Gastrocnemius medialis (tissue), 4 donors: Measurements from ENCODE around the gene DPEP3. TPM values are rescaled to one million over a fixed set of nuclear protein-coding genes. Genes with fewer than 3 reads are reported as not detected.
A peak's percentile ranks its signal among the peaks of the same experiment; 100 is the strongest.
"Not testable (repeated sequence)": the region's sequence is repeated elsewhere in the genome, so short reads cannot be mapped to it uniquely, and the experiment has no call there.

Experiments
- ATAC-seq, 2 donors: fragments of 150-250 bp; one replicate each; pipeline ENCODE4 v1.9.1; 2016
- DNase-seq, 2 donors: peaks; one replicate each; pipeline ENCODE4 v3.0.0-alpha.2; 2019
- H3K27ac ChIP-seq, 4 donors: fragments of 200-600 bp; sonication (generic); 1 replicate in 1 of 4; 2 replicates in 3 of 4; pipeline ENCODE4 v1.5.1; 2016 to 2018; ENCODE audit warnings: mild to moderate bottlenecking in 2 of 4, moderate library complexity in 1 of 4
- H3K27me3 ChIP-seq, 3 donors: fragments of 200-600 bp; sonication (generic) in 2 of 3; 1 replicate in 1 of 3; 2 replicates in 2 of 3; pipeline versions ENCODE4 v1.5.1 to v1.6.0; 2016 to 2019; ENCODE audit warnings: mild to moderate bottlenecking in 1 of 3, moderate library complexity in 1 of 3
- H3K36me3 ChIP-seq, 2 donors: fragments of 200-600 bp; sonication (generic) in 1 of 2; one replicate each; pipeline ENCODE4 v1.5.1; 2017 to 2018
- H3K4me1 ChIP-seq, 2 donors: fragments of 200-600 bp; sonication (generic) in 1 of 2; one replicate each; pipeline ENCODE4 v1.5.1; 2016 to 2017; ENCODE audit warnings: mild to moderate bottlenecking in 2 of 2
- H3K4me3 ChIP-seq, 4 donors: fragments of 200-600 bp; sonication (generic) in 3 of 4; 1 replicate in 1 of 4; 2 replicates in 3 of 4; pipeline ENCODE4 v1.5.1; 2016 to 2019; ENCODE audit warnings: mild to moderate bottlenecking in 2 of 4
- H3K9me3 ChIP-seq, 3 donors: fragments of 200-600 bp; sonication (generic) in 2 of 3; 1 replicate in 1 of 3; 2 replicates in 2 of 3; pipeline ENCODE4 v1.5.1; 2016 to 2019
- CTCF ChIP-seq, 5 experiments: fragments of 450-650 bp in 3 of 5; fragments of 200-600 bp in 2 of 5; sonication (generic) in 2 of 5; IDR thresholded peaks in 4 of 5; conservative IDR thresholded peaks in 1 of 5; 1 replicate in 4 of 5; 2 replicates in 1 of 5; pipeline ENCODE4 v1.5.1; 2016 to 2019; ENCODE audit warnings: antibody characterized with exemption in 5 of 5, mild to moderate bottlenecking in 3 of 5, moderate library complexity in 3 of 5
- POLR2A ChIP-seq, 2 donors: fragments of 450-650 bp; IDR thresholded peaks; one replicate each; pipeline ENCODE4 v1.6.1; 2017; ENCODE audit warnings: antibody characterized with exemption in 2 of 2, mild to moderate bottlenecking in 2 of 2, moderate library complexity in 2 of 2
- in situ Hi-C, 4 donors: fragments of 200-750 bp; cut with MboI; loops; one replicate each; pipeline versions ENCODE4 v1.15.0 to v1.8.0; 2017; ENCODE audit warnings: low sequenced_read_pairs in 4 of 4
- intact Hi-C: fragments of 100-400 bp; cut with DNase I; formaldehyde crosslinking; loops from one replicate; pipeline ENCODE4 v1.15.1; 2023; ENCODE audit warnings: low total_unique reads
- total RNA-seq, 4 donors: library from RNA; depleted of rRNA; stranded (reverse); fragments of >200 nt; gene quantifications; one replicate each; pipeline versions ENCODE4 v1.1.0 to v1.2.3, GENCODE V29; 2016

DPEP3 gene
- total RNA-seq, 4 donors from 2014 or later, result not detected

DNA sequence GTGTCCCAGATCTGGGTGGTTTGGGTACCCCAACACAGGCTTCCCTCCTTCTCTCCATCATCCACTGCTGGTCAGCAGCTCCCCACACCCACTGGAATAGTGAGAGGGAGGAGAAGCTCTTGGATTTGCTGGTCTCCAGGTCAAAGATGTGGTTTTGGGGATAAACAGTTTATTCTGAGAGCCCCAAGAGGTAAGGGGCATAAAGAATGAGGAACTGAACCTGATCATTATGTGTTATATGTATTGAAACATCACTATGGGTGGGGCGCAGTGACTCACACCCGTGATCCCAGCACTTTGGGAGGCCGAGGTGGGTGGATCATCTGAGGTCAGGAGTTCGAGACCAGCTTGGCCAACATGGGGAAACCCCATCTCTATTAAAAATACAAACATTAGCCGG is 15.1 kb upstream of the DPEP3 start:
- H3K9me3 ChIP-seq, result no peaks in the 10 kb centered on the region
- H3K4me3 ChIP-seq, result no peak overlapping the region
- H3K4me1 ChIP-seq, result peaks cover 8 to 14% of the 10 kb centered on the region in 2 donors
- no peak overlapping the region for H3K27ac ChIP-seq
- DNase-seq (no peak), ATAC-seq (no peak)
- intact Hi-C loops (no loop called here), in situ Hi-C loops (loop anchor here in 1 of 4 donors (10.0 kb wide), 1 partner anchor 49 kb away; no protein-coding TSS in a partner anchor)
- H3K27me3 ChIP-seq, result no peaks in the 10 kb centered on the region
- TF ChIP-seq POLR2A (IDR thresholded peaks at IDR 0.05), result no peak
- TF ChIP-seq CTCF (IDR thresholded peaks at IDR 0.05 in 4 of 5, conservative IDR thresholded peaks at IDR 0.05 in 1 of 5), result no peak
- H3K36me3 ChIP-seq, result no peaks in the 10 kb centered on the region

DNA sequence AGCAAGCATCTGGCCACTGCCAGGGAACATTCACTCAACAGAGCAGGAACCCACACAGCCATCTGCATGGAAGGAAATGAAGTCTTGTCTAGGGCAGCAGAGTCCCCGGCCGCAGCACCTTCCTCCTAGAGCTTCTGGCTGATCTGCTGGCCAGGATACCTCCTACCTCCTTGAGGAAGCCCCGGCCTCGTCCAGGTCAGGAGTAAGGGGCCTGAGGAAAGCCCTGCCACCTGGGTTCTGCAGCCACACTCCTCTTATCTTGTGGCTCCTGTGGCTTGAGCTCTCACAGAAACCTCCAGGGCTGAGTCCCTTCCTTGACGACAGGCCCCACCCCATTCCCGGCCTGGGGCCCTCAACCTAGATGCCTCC is 13.7 kb upstream of the DPEP3 start:
- DNase-seq, ATAC-seq, H3K9me3 ChIP-seq, H3K36me3 ChIP-seq, H3K27me3 ChIP-seq, H3K4me3 ChIP-seq, intact Hi-C loops: not testable (repeated sequence)
- in situ Hi-C loops, result loop anchor here in 2 of 4 donors (5.0 to 10.0 kb wide), 2 partner anchors 51 to 53 kb away; no protein-coding TSS in a partner anchor
- peak overlapping the region; percentile 78 to 83 (median 80) for H3K27ac ChIP-seq
- H3K4me1 ChIP-seq, result peaks cover 18 to 28% of the 10 kb centered on the region in 2 donors

- Histone ChIP-seq H3K27me3 (no peaks in the 10 kb centered on the region), H3K27ac (peak overlapping the region; percentile 78 to 83 (median 80)), H3K4me3 (peak overlapping the region; percentile 43 to 59 (median 50)), H3K9me3 (no peaks in the 10 kb centered on the region), H3K36me3 (no peaks in the 10 kb centered on the region), H3K4me1 (peaks cover 24 to 34% of the 10 kb centered on the region in 2 donors)
- intact Hi-C loops (loop anchor here (1.0 to 2.0 kb wide), 3 partner anchors 47 to 235 kb away; no protein-coding TSS in a partner anchor), in situ Hi-C loops (loop anchor here in 2 of 4 donors (5.0 to 10.0 kb wide), 2 partner anchors 51 to 54 kb away; no protein-coding TSS in a partner anchor)
- ATAC-seq, result peak; percentile 73 to 74
- TF ChIP-seq POLR2A (IDR thresholded peaks at IDR 0.05), result peak; percentile 39 to 44
- peak; percentile 97 to 100 (median 100) for TF ChIP-seq CTCF (IDR thresholded peaks at IDR 0.05 in 4 of 5, conservative IDR thresholded peaks at IDR 0.05 in 1 of 5)
- DNase-seq, result peak; percentile 62 to 77
Observed at GRCh38 chr16:67993207-67994039, 13.1 kb upstream of the DPEP3 start.

DNA sequence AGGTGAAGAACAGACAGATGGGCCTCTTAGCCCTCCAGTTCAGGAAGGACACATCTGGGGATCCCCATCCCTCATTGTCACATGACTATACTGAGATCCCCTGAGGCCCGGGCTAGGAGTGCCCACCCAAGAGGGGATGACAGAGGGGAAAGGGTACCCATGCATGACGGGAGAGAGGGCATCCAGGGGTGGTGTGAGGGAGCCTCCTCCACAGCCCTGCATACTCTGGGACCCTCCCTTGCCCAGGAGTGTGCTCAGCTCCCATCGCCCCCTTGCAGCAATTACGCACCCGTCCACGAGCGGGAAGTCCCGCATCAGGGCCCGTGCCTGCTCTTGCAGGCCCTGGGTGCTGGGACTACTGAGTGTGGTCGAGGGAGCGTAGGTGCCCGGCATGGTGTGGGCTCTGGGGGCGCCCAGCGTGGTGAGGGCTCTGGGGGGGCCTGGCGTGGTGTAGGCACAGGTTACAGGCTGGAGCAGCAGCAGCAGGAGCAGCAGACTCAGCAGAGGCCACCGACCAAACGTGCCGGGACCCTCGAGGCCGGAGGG is 12.4 kb upstream of the DPEP3 start:
- Histone ChIP-seq H3K4me3 (peak overlapping the region in 2 of 4 donors; percentile 47 to 52), H3K27ac (peak overlapping the region; percentile 78 to 83 (median 80)), H3K4me1 (peaks cover 31 to 41% of the 10 kb centered on the region in 2 donors), H3K27me3 (no peaks in the 10 kb centered on the region), H3K36me3 (no peaks in the 10 kb centered on the region), H3K9me3 (no peaks in the 10 kb centered on the region)
- TF ChIP-seq CTCF (IDR thresholded peaks at IDR 0.05 in 4 of 5, conservative IDR thresholded peaks at IDR 0.05 in 1 of 5) (no peak), POLR2A (IDR thresholded peaks at IDR 0.05) (no peak)
- no peak for ATAC-seq
- intact Hi-C loops (loop anchor here (1.0 to 2.0 kb wide), 3 partner anchors 48 to 236 kb away; no protein-coding TSS in a partner anchor), in situ Hi-C loops (loop anchor here in 2 of 4 donors (5.0 to 10.0 kb wide), 2 partner anchors 52 to 55 kb away; no protein-coding TSS in a partner anchor)
- DNase-seq, result no peak

DNA sequence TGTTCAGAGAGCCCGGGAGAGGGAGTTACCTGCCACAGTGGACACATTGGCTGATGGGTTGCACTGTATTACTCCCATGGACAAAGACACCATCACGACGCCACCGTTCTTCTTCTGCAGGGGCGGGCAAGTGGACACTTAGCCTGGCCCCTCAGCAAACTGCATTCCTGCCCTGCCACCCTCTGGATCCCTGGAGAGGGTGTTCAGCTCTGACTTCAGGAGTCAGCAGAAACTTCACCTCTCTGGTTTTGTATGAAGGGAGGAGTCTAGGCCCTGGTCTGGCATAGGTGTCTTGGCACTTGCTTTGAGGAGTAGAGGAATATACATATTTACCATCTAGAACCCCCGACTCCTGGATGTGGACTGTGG is 9.7 kb upstream of the DPEP3 start:
- no peaks in the 10 kb centered on the region for H3K36me3 ChIP-seq
- no peak overlapping the region for H3K4me3 ChIP-seq
- no peaks in the 10 kb centered on the region for H3K27me3 ChIP-seq
- DNase-seq (peak in 1 of 2 donors; percentile 40), ATAC-seq (no peak)
- peak overlapping the region; percentile 83 to 93 (median 92) for H3K27ac ChIP-seq
- in situ Hi-C loops, result loop anchor here in 2 of 4 donors (5.0 to 10.0 kb wide), 2 partner anchors 55 to 57 kb away; no protein-coding TSS in a partner anchor
- H3K9me3 ChIP-seq, result no peaks in the 10 kb centered on the region
- peak in 1 of 5 experiments; percentile 9 for TF ChIP-seq CTCF (IDR thresholded peaks at IDR 0.05 in 4 of 5, conservative IDR thresholded peaks at IDR 0.05 in 1 of 5)
- no peak for TF ChIP-seq POLR2A (IDR thresholded peaks at IDR 0.05)
- peaks cover 51 to 67% of the 10 kb centered on the region in 2 donors for H3K4me1 ChIP-seq
- intact Hi-C loops, result no loop called here
